ENCODE results near the gene PARD3. TPM values are rescaled to one million over a fixed set of nuclear protein-coding genes. Genes with fewer than 3 reads are reported as not detected.

The PARD3 gene
- total RNA-seq, 1 experiment from 2014 or later, result 154 TPM

DNA sequence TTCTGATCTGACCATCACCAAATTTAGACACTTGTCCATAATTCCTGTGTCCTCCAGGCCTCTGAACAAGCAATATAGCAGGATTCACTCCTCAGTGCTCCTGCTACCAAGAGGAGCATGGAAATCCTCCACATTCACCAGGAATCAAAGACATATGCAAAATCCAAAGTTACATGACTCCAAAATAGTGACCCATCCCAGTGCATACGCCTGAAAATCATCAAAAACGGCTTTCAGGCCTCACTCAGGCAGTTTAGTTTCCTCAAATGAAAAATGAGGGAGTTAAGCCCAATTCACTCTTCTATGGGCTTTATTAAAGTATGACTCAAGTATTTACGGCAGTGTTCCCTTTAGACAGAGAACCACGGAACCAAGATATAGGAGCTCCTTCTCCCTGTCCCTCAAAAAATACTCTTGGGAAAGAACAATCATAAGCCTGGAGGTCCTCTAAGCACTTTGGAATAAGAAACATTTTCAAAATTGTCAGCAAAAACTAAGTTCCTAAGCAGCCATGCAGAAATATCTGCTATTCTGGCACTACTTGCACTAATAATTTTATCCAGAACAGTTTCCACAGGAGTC, 240.7 kb downstream of the PARD3 start:
- intact Hi-C loops (cut with micrococcal nuclease), result no loop called here
- no peak overlapping the region for H2AFZ ChIP-seq (ENCODE audit: low read length)
- H3K4me3 ChIP-seq (ENCODE audit: low read length), result no peak overlapping the region
- ChIA-PET CTCF (interaction anchor here (0.5 to 1.3 kb wide), 3 partner anchors 46 to 337 kb away, joined by 3 to 6 read pairs (median 3); no protein-coding TSS in a partner anchor), POLR2A (ENCODE audit: unreplicated experiment) (interaction anchor here (0.7 kb wide), 1 partner anchor 278 kb away, joined by 4 read pairs; no protein-coding TSS in a partner anchor)
- no peak overlapping the region for H3K4me2 ChIP-seq (ENCODE audit: low read length)
- H3K9me3 ChIP-seq (ENCODE audit: low read length), result no peaks in the 10 kb centered on the region
- peaks cover 23% of the 10 kb centered on the region for H3K4me1 ChIP-seq (ENCODE audit: insufficient read depth, low read length)
- peaks cover 34% of the 10 kb centered on the region for H3K79me2 ChIP-seq (ENCODE audit: low read length)
- H3F3A ChIP-seq (ENCODE audit: low read length, unreplicated experiment), result no peaks in the 10 kb centered on the region
- no peaks in the 10 kb centered on the region for H3K27me3 ChIP-seq (ENCODE audit: low read length)
- peak; percentile 34 for DNase-seq
- no peaks in the 10 kb centered on the region for H3K9me2 ChIP-seq (replicated peaks; ENCODE audit: low read length)
- peak; percentile 68 for ATAC-seq
- no peaks in the 10 kb centered on the region for H4K20me1 ChIP-seq (ENCODE audit: low read length)
- H3K9ac ChIP-seq (ENCODE audit: low read length), result no peak overlapping the region
- H3K36me3 ChIP-seq (ENCODE audit: low read depth, low read length), result no peaks in the 10 kb centered on the region
- no peak for TF ChIP-seq EZH2 (IDR thresholded peaks at IDR 0.05; ENCODE audit: low read length, unreplicated experiment)
- H3K27ac ChIP-seq (ENCODE audit: low read length), result no peak overlapping the region
- BruUV-seq (replicated peaks), result no TSS peak

DNA sequence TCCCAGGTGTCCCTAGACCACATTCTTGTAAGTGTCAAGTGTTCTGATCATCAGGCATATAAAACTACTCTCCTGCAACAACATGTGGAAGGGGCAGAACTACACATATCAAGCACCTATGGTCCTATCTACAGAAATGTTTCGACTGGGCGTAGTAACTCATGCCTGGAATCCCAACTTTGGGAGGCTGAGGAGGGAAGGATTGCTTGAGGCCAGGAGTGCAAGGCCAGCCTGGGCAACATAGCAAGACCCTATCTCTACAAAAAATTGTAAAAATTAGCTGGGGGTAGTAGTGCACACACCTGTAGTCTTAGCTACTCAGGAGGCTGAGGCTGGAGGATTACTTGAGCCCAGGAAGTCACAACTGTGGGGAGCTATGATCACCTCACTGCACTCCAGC, 244.2 kb downstream of the PARD3 start:
- H3K9me2 ChIP-seq (replicated peaks; ENCODE audit: low read length), result no peaks in the 10 kb centered on the region
- CTCF ChIA-PET, result no interaction called here
- H2AFZ ChIP-seq (ENCODE audit: low read length), result no peak overlapping the region
- H4K20me1 ChIP-seq (ENCODE audit: low read length), result 0 out of 2 replicates have a peak, but pooled peaks cover 7% of the 10 kb centered on the region
- intact Hi-C loops (cut with micrococcal nuclease), result no loop called here
- no peaks in the 10 kb centered on the region for H3F3A ChIP-seq (ENCODE audit: low read length, unreplicated experiment)
- no peaks in the 10 kb centered on the region for H3K36me3 ChIP-seq (ENCODE audit: low read depth, low read length)
- DNase-seq, result no peak
- no peaks in the 10 kb centered on the region for H3K9me3 ChIP-seq (ENCODE audit: low read length)
- peaks cover 16% of the 10 kb centered on the region for H3K79me2 ChIP-seq (ENCODE audit: low read length)
- H3K4me3 ChIP-seq (ENCODE audit: low read length), result no peak overlapping the region
- H3K27me3 ChIP-seq (ENCODE audit: low read length), result no peaks in the 10 kb centered on the region
- no peak overlapping the region for H3K9ac ChIP-seq (ENCODE audit: low read length)
- BruUV-seq (replicated peaks), result no TSS peak
- TF ChIP-seq, protein P1, sequence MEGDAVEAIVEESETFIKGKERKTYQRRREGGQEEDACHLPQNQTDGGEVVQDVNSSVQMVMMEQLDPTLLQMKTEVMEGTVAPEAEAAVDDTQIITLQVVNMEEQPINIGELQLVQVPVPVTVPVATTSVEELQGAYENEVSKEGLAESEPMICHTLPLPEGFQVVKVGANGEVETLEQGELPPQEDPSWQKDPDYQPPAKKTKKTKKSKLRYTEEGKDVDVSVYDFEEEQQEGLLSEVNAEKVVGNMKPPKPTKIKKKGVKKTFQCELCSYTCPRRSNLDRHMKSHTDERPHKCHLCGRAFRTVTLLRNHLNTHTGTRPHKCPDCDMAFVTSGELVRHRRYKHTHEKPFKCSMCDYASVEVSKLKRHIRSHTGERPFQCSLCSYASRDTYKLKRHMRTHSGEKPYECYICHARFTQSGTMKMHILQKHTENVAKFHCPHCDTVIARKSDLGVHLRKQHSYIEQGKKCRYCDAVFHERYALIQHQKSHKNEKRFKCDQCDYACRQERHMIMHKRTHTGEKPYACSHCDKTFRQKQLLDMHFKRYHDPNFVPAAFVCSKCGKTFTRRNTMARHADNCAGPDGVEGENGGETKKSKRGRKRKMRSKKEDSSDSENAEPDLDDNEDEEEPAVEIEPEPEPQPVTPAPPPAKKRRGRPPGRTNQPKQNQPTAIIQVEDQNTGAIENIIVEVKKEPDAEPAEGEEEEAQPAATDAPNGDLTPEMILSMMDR (conservative IDR thresholded peaks at IDR 0.05; ENCODE audit: low read depth, low read length), result no peak
- no peak for TF ChIP-seq EZH2 (IDR thresholded peaks at IDR 0.05; ENCODE audit: low read length, unreplicated experiment)
- no peak for TF ChIP-seq EZH2phosphoT487 (IDR thresholded peaks at IDR 0.05; ENCODE audit: borderline replicate concordance, low read length)
- H3K4me2 ChIP-seq (ENCODE audit: low read length), result no peak overlapping the region
- peaks cover 13% of the 10 kb centered on the region for H3K4me1 ChIP-seq (ENCODE audit: insufficient read depth, low read length)
- POLR2A ChIA-PET (ENCODE audit: unreplicated experiment), result interaction anchor here (0.6 kb wide), 1 partner anchor 341 kb away, joined by 3 read pairs; no protein-coding TSS in a partner anchor
- ATAC-seq, result no peak
- H3K27ac ChIP-seq (ENCODE audit: low read length), result no peak overlapping the region

DNA sequence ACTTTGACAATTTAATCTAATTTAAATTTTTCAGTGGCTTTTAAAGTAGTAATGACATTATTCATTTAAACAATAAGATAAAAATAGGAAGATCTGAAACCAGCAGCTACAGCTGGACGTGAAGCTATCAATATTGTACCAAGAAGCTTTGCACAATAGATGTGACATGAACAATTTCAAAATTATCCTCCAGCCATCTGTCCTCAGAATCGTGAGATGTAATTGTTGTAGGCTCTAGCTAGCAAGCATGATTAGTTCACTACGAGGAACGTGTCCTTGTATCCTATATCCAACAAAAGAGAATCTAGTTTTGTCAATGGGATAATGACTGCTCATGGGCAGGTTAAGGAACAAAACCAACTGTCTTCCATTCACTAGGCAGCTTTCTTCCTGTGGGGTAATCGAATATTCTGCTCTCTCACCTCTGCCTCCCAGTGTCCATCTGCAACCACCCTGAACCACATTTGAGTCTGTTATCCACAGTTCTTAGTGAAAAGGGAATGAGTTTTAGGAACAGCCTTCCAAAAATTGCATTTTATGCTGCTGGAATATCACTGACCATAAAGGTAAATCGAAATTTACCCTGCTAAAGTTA, 247.3 kb downstream of the PARD3 start:
- CTCF ChIA-PET, result interaction anchor here (0.5 to 0.7 kb wide), 2 partner anchors 13 to 30 kb away, joined by 3 read pairs; no protein-coding TSS in a partner anchor
- no peaks in the 10 kb centered on the region for H3K27me3 ChIP-seq (ENCODE audit: low read length)
- H3K4me3 ChIP-seq (ENCODE audit: low read length), result no peak overlapping the region
- POLR2A ChIA-PET (ENCODE audit: unreplicated experiment), result no interaction called here
- no peak for ATAC-seq
- H3K79me2 ChIP-seq (ENCODE audit: low read length), result 0 out of 2 replicates have a peak, but pooled peaks cover 12% of the 10 kb centered on the region
- no peaks in the 10 kb centered on the region for H3K9me3 ChIP-seq (ENCODE audit: low read length)
- H3K4me1 ChIP-seq (ENCODE audit: insufficient read depth, low read length), result no peaks in the 10 kb centered on the region
- no peaks in the 10 kb centered on the region for H3K9me2 ChIP-seq (replicated peaks; ENCODE audit: low read length)
- H4K20me1 ChIP-seq (ENCODE audit: low read length), result 0 out of 2 replicates have a peak, but pooled peaks cover 7% of the 10 kb centered on the region
- H2AFZ ChIP-seq (ENCODE audit: low read length), result no peak overlapping the region
- no peak overlapping the region for H3K4me2 ChIP-seq (ENCODE audit: low read length)
- no peak overlapping the region for H3K27ac ChIP-seq (ENCODE audit: low read length)
- no peaks in the 10 kb centered on the region for H3K36me3 ChIP-seq (ENCODE audit: low read depth, low read length)
- DNase-seq, result no peak
- H3F3A ChIP-seq (ENCODE audit: low read length, unreplicated experiment), result no peaks in the 10 kb centered on the region
- intact Hi-C loops (cut with micrococcal nuclease), result no loop called here
- TF ChIP-seq, protein P1 (conservative IDR thresholded peaks at IDR 0.05; ENCODE audit: low read depth, low read length), result 0 out of 2 replicates have a peak, but pooled peaks have one; percentile 16
- no peak for TF ChIP-seq EZH2phosphoT487 (IDR thresholded peaks at IDR 0.05; ENCODE audit: borderline replicate concordance, low read length)
- H3K9ac ChIP-seq (ENCODE audit: low read length), result no peak overlapping the region
- BruUV-seq (replicated peaks), result no TSS peak
